Pericardium fibroblast (primary cell): ENCODE measurements around the gene OPN1MW. TPM values are rescaled to one million over a fixed set of nuclear protein-coding genes. Genes with fewer than 3 reads are reported as not detected.

Experiments used
- total RNA-seq: library from RNA; depleted of rRNA; stranded (reverse); fragments of >200 nt; gene quantifications from 2 replicates; pipeline ENCODE4 v1.2.3, GENCODE V29; 2015

Gene OPN1MW
- total RNA-seq: not detected in 2 replicates

DNA sequence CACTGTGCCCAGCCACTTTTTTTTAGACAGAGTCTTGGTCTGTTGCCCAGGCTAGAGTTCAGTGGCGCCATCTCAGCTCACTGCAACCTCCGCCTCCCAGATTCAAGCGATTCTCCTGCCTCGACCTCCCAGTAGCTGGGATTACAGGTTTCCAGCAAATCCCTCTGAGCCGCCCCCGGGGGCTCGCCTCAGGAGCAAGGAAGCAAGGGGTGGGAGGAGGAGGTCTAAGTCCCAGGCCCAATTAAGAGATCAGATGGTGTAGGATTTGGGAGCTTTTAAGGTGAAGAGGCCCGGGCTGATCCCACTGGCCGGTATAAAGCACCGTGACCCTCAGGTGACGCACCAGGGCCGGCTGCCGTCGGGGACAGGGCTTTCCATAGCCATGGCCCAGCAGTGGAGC, at the start of gene OPN1MW:
OPN1MW (plus strand) TSS at position 301 of the 400 bp plus-strand sequence; CDS start at position 383, 82 bp downstream.

DNA sequence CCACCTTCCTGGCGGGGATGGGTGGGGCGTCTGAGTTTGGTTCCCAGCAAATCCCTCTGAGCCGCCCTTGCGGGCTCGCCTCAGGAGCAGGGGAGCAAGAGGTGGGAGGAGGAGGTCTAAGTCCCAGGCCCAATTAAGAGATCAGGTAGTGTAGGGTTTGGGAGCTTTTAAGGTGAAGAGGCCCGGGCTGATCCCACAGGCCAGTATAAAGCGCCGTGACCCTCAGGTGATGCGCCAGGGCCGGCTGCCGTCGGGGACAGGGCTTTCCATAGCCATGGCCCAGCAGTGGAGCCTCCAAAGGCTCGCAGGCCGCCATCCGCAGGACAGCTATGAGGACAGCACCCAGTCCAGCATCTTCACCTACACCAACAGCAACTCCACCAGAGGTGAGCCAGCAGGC, 38.4 kb upstream of the OPN1MW start, which contains the start of gene OPN1LW:
OPN1LW (plus strand) TSS at position 234 of the 400 bp plus-strand sequence; CDS start at position 275, 41 bp downstream.

DNA sequence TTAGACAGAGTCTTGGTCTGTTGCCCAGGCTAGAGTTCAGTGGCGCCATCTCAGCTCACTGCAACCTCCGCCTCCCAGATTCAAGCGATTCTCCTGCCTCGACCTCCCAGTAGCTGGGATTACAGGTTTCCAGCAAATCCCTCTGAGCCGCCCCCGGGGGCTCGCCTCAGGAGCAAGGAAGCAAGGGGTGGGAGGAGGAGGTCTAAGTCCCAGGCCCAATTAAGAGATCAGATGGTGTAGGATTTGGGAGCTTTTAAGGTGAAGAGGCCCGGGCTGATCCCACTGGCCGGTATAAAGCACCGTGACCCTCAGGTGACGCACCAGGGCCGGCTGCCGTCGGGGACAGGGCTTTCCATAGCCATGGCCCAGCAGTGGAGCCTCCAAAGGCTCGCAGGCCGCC, 37.1 kb downstream of the OPN1MW start, which contains the start of gene OPN1MW2:
OPN1MW2 (plus strand) TSS at position 301 of the 400 bp plus-strand sequence; CDS start at position 361, 60 bp downstream.

Other genes with a start within 250 kb of the OPN1MW start
- 89.0 and 90.2 TPM in 2 replicates for gene NAA10, start 247.6 kb upstream of the OPN1MW start, total RNA-seq
- 0.12 and 0.94 TPM in 2 replicates for gene RENBP, start 238.0 kb upstream of the OPN1MW start, total RNA-seq
- 28.7 and 31.3 TPM in 2 replicates for gene HCFC1, start 210.8 kb upstream of the OPN1MW start, total RNA-seq
- 6.9 and 11.8 TPM in 2 replicates for gene TMEM187, start 209.8 kb upstream of the OPN1MW start, total RNA-seq
- 86.6 and 190 TPM in 2 replicates for gene IRAK1, start 162.7 kb upstream of the OPN1MW start, total RNA-seq
- gene MECP2, start 84.9 kb upstream of the OPN1MW start, total RNA-seq: 17.6 and 19.4 TPM in 2 replicates
- not detected in 2 replicates for gene OPN1LW, start 38.4 kb upstream of the OPN1MW start, total RNA-seq
- not detected in 2 replicates for gene OPN1MW2, start 37.2 kb downstream of the OPN1MW start, total RNA-seq
- gene OPN1MW3, start 75.0 kb downstream of the OPN1MW start, total RNA-seq: not detected in 2 replicates
- not detected in 2 replicates for gene TEX28, start 112.5 kb downstream of the OPN1MW start, total RNA-seq
- gene TKTL1, start 113.2 kb downstream of the OPN1MW start, total RNA-seq: not detected in 2 replicates
- 918 and 2,171 TPM in 2 replicates for gene FLNA, start 192.0 kb downstream of the OPN1MW start, total RNA-seq
- 73.5 and 86.1 TPM in 2 replicates for gene EMD, start 196.7 kb downstream of the OPN1MW start, total RNA-seq
- gene RPL10, start 215.8 kb downstream of the OPN1MW start, total RNA-seq: 9,658 and 12,949 TPM in 2 replicates
- gene DNASE1L1, start 226.7 kb downstream of the OPN1MW start, total RNA-seq: 33.7 and 34.2 TPM in 2 replicates
- 17.0 and 23.9 TPM in 2 replicates for gene TAFAZZIN, start 228.9 kb downstream of the OPN1MW start, total RNA-seq
- gene ATP6AP1, start 246.1 kb downstream of the OPN1MW start, total RNA-seq: 43.3 and 50.6 TPM in 2 replicates